ENCODE data around the gene LAMA5. TPM values are rescaled to one million over a fixed set of nuclear protein-coding genes. Genes with fewer than 3 reads are reported as not detected.

Gene LAMA5
- total RNA-seq, 4 donors from 2014 or later, result 95.2 to 230 (median 139) TPM

GRCh38 chr20:62400021-62400420, 32.9 kb upstream of the LAMA5 start:
- no peak overlapping the region for H3K27ac ChIP-seq
- no peaks in the 10 kb centered on the region for H3K9me3 ChIP-seq
- H3K27me3 ChIP-seq, result no peaks in the 10 kb centered on the region
- H3K4me3 ChIP-seq, result no peak overlapping the region
- H3K36me3 ChIP-seq, result peaks cover 0 to 53% (median 0%) of the 10 kb centered on the region in 3 donors
- H3K4me1 ChIP-seq, result peaks cover 0 to 5% (median 0%) of the 10 kb centered on the region in 4 donors
- WGBS, 2 donors, result 79 to 90% methylated on average over 4 to 7 of the region's 7 CpGs
- no peak for DNase-seq (ENCODE audit: low spot score in 2 of 2)
- TF ChIP-seq EP300 (IDR thresholded peaks at IDR 0.05) (no peak), POLR2A (IDR thresholded peaks at IDR 0.05) (no peak), CTCF (IDR thresholded peaks at IDR 0.05) (no peak)

- Histone ChIP-seq H3K27me3 (no peaks in the 10 kb centered on the region), H3K36me3 (peaks cover 0 to 71% (median 0%) of the 10 kb centered on the region in 3 donors), H3K27ac (no peak overlapping the region), H3K4me3 (no peak overlapping the region), H3K9me3 (no peaks in the 10 kb centered on the region), H3K4me1 (no peaks in the 10 kb centered on the region)
- DNase-seq (ENCODE audit: low spot score in 2 of 2), result no peak
- TF ChIP-seq EP300 (IDR thresholded peaks at IDR 0.05) (no peak), POLR2A (IDR thresholded peaks at IDR 0.05) (no peak), CTCF (IDR thresholded peaks at IDR 0.05) (no peak)
- WGBS, 2 donors, result 93 to 94% methylated on average over 11 to 19 of the region's 19 CpGs
Observed at GRCh38 chr20:62398120-62398821, 31.2 kb upstream of the LAMA5 start.

- Histone ChIP-seq H3K9me3 (no peaks in the 10 kb centered on the region), H3K27me3 (no peaks in the 10 kb centered on the region), H3K27ac (no peak overlapping the region), H3K4me3 (no peak overlapping the region), H3K4me1 (no peaks in the 10 kb centered on the region), H3K36me3 (peaks cover 0 to 73% (median 3%) of the 10 kb centered on the region in 3 donors)
- 86 to 89% methylated on average over 34 of the region's 35 CpGs for WGBS, 2 donors
- TF ChIP-seq POLR2A (IDR thresholded peaks at IDR 0.05), result no peak
- TF ChIP-seq CTCF (IDR thresholded peaks at IDR 0.05), result no peak
- no peak for TF ChIP-seq EP300 (IDR thresholded peaks at IDR 0.05)
- DNase-seq (ENCODE audit: low spot score in 2 of 2), result no peak
Observed at GRCh38 chr20:62396367-62397239, 29.5 kb upstream of the LAMA5 start.

GRCh38 chr20:62395311-62396242, 28.5 kb upstream of the LAMA5 start:
- no peaks in the 10 kb centered on the region for H3K4me1 ChIP-seq
- TF ChIP-seq EP300 (IDR thresholded peaks at IDR 0.05) (no peak), POLR2A (IDR thresholded peaks at IDR 0.05) (no peak), CTCF (IDR thresholded peaks at IDR 0.05) (no peak)
- WGBS, 2 donors, result 87 to 91% methylated on average over 18 to 19 of the region's 27 CpGs
- H3K9me3 ChIP-seq, result no peaks in the 10 kb centered on the region
- H3K27ac ChIP-seq, result no peak overlapping the region
- no peak for DNase-seq (ENCODE audit: low spot score in 2 of 2)
- peaks cover 0 to 73% (median 3%) of the 10 kb centered on the region in 3 donors for H3K36me3 ChIP-seq
- no peak overlapping the region for H3K4me3 ChIP-seq
- H3K27me3 ChIP-seq, result no peaks in the 10 kb centered on the region
